NCI-H2029 treated with DMSO at 0.1 percent for 48 hours (cell line): ENCODE data around the gene CTNND2.

ENCODE experiments used
- DNase-seq: peaks from one replicate; lab custom pipeline; 2025; lab: John Stamatoyannopoulos, UW

The CTNND2 gene

GRCh38 chr5:11596185-11596584 is 308.1 kb downstream of the CTNND2 start:
- no peak for DNase-seq

DNA sequence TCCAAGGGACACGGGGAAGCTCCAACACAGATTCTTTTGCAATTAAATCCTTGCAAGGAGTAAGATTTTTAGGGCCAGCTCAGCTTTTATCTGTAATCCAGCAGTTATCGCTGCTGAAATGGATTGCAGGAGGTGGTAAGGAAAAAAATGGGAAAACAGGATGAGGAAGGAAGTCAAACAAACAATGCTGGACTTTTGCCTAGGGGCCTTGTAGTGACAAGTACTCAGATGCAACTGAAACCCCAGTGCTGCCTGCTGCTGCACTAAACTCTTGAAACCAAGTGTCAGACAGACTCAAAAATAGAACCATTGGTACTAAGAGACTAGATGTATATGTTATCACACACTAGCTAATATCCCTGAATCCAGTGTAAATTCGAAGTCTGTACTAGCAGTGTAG is 309.2 kb downstream of the CTNND2 start:
- no peak for DNase-seq

DNA sequence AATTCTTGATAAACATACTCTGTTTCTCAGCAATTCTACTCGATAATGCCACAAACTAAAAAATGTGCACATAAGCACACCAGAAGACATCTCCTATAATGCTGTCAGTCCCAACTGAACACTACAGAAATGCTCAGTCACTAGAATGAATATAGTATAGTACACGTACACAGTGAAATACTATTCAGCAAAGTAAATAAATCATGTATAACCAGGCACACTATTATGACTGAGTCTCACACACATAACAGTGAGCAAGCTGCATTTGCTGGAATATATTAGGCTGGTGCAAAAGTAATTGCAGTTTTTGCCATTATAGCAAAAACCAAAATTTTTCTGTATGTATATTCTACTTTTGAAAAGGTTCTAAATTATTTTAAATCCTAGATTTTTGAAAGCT is 310.2 kb downstream of the CTNND2 start:
- no peak for DNase-seq

GRCh38 chr5:11590475-11590874 is 313.8 kb downstream of the CTNND2 start:
- DNase-seq: no peak

DNA sequence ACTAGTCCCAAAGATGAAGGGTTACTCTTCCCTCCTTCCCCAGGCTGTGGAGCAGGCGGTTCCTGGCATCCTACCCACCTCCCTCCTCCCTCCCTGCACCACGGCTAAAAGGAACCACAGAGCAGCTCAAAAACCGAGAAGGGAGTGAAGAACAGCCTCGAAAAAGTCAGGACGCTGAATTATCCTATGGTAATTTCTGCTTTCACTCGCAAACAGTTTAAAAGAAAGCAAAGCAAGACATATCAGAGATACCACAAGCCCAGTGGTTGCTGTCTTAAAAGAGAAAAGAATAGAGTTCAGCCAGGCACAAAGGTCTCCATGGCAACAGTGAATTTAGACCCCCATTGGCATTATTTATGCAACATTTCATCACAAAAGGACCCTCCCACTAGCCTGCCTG is 315.4 kb downstream of the CTNND2 start:
- no peak for DNase-seq

DNA sequence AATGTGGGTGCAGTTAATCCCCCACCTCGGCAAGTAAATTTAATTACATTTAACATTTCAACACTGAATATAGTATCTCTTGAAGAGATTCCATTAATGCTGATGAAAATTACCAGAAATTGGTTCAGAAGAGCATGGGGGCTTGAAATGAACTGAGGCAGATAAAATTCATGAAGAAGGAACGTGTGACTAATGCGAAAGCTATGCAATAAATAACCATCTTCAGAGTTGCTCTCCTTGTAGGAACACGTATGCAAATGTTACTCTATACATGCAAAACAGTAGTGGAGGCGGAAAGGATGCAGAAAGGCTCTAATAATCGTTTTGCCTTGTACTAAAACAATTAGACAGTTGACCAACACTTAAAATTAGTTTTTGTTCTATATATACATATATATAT is 320.2 kb downstream of the CTNND2 start:
- no peak for DNase-seq

DNA sequence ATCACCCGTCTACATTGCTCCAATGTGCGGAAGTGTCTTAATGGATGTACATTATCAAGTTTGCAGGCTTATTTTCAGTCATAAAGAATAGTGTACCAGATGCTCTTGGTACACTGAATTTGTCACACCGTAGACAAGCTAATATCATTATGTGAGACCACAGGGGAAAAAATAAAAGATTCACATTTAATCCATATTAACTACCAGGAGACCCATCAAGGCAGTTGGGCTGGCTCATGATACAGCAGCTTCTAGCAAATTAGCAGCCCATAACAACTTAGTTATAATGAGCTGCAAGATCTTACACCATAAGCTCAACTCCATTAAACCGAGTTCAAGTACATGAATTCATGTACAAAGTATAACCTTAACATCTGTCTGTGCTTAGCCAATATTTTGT is 324.9 kb downstream of the CTNND2 start:
- DNase-seq: no peak

DNA sequence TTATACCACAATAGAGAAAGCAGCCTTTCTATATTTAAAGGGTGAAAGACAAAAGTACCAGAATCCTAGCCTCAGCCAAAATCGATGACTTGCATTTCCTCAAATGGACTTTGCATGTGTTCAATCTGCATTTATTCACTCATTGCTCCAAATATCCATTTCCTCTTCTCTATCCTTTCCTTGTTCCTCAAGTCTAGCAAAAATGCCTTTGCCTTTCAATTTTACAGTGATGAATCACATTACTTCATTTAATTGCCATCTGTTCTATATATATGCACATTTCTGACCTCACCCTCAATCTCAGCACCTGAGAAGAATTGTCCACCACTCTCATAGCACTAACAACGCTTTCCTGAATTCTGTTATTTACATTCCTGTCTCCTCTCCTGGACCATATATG is 329.5 kb downstream of the CTNND2 start:
- no peak for DNase-seq

DNA sequence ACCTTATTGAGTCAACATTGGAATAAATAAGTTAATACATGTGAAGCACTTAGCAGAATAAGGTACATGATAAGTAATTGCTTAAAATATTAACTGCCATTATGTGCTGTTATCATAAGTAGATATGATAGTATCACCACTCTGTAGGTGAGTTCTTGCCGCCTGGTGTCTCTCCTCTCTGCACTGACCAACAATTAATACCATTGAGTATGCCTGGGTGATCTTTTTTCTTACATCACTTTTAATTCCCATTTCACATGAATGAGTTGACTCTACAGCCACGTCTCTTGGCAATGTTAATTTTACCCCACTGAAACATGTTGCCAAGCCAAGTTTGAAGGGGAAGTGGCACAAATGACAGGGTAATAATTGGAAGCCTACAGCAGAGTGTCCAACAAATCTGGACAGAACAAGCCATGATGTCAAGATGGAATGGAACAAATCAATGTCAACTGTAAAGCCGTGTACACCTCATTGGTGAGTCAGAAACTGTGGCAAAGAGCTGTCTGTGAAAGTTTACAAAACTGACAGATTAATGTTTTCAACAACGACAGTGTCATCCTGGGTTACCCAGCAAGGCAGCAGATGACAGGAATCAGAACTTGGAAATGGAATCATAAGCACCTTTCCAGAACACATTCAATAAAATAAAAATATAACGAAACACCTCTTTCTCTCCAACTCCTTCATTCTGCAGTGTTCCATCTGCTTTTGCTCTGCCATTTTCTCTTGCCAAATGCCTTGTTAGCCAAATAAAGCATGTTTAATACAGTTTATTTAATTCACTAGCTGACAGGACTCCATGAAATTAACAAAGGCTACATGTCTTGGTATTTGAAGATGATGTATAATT is 330.9 kb downstream of the CTNND2 start:
- DNase-seq: no peak

DNA sequence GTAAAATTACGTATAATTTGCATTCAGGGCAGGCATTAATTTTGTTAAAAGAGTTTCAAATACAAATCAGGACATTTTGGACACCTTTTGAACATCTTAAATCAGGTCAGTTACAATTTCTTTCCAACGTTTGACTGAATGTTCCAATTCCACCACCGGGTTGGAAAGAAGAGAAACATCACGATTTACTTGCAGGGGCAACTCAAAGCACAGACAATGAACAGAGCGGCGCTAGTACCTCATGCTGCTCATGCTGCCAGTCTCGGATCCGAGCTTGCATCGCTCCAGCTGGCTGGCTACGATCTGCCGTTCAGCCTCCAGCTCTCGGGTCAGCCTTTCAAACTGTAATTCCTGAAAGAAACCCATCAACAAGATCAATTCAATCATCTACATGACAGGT is 339.5 kb downstream of the CTNND2 start:
- no peak for DNase-seq

GRCh38 chr5:11563822-11564221 is 340.4 kb downstream of the CTNND2 start:
- no peak for DNase-seq

DNA sequence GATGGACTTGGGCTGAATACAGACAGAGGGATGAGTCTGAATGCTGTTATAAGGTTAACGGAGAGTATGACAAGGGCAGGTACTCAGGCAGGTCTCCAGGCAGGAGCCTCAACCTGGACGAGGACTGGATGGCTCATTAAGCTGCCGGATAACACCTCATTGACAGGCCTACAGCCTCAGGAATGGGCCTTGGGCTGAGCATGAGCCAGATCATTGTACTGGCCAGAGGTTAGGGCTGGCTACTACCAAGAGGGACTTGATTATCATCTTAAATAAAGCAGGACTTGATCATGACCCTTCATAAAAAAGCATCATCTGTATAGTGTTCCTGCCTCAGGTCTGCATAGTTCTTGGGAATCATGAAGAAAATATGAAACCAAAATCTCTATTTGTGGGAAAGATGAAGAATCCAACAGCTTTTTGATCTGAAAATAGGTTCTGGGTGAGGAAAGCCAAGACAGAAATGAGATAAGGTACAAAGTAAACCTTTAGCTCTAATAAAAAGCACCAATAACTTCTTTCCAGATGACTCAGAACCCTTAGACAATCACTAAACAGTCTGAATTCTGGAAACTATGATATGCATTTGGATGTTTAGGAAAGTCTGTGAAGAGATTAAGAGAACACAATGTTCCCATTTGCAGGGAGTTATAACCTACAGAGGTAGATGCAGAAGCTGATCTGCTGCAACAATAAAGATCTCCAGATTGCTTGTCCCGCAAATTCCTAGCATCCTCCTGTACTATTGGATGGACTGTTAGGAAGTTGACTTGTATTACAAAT is 343.1 kb downstream of the CTNND2 start:
- no peak for DNase-seq

GRCh38 chr5:11557063-11557462 is 347.2 kb downstream of the CTNND2 start:
- DNase-seq: no peak

DNA sequence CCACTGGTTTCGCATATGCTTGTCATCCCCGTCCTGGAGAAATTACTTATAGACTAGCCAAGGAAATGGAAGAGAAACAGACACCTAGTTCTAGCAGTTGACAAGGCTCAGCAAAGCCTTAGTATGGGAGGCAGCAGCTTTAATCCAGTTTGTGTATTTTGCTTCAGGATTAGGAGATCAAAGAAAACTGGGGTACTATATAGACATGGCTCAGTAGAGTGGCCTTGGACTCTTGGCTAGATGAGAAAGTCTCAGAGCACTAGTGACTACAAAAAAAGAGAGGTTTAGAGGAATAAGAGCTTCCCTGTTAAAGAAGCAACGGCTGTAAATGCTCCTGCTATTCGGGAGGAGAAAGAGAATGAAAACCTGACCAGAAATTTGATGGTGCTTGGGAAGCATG is 349.1 kb downstream of the CTNND2 start:
- no peak for DNase-seq

- DNase-seq: no peak
Measured at GRCh38 chr5:11547730-11548129, 356.5 kb downstream of the CTNND2 start.

GRCh38 chr5:11547140-11547539 is 357.1 kb downstream of the CTNND2 start:
- DNase-seq: no peak

GRCh38 chr5:11540112-11540511 is 364.1 kb downstream of the CTNND2 start:
- no peak for DNase-seq

GRCh38 chr5:11531811-11532555 is 372.3 kb downstream of the CTNND2 start:
- DNase-seq: no peak

- no peak for DNase-seq
Measured at GRCh38 chr5:11528720-11529119, 375.5 kb downstream of the CTNND2 start.

DNA sequence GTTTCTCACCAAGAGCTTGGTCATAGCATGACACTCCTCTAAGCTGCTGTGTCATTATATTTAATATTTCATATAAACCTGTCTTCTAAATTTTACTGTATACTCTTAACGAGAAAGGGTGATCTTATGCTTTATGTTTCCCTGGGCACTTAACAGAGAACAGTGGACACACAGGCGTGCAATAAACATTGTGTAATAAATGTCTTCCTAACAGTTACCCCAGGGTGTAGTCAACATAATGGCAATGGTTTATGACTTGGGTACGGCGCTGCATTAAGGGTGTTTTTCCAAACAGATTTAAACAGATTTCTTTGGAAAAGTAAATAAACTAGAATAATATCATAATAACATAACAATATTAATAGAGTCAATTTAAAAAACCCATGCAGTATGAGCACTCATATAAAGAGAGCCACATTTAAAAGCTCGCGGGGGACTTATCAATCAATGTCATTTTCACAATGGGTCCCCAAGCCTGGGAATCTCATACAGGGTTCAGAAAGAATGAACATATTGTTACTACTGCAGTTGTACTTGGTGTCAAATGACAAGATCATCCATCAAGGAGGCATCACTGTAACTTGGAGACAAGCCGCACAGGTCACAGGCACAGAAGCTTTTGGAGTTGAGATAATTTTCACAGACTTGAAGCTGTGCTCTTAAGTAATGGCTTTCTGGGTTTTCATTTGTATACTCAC is 376.4 kb downstream of the CTNND2 start:
- DNase-seq: no peak

DNA sequence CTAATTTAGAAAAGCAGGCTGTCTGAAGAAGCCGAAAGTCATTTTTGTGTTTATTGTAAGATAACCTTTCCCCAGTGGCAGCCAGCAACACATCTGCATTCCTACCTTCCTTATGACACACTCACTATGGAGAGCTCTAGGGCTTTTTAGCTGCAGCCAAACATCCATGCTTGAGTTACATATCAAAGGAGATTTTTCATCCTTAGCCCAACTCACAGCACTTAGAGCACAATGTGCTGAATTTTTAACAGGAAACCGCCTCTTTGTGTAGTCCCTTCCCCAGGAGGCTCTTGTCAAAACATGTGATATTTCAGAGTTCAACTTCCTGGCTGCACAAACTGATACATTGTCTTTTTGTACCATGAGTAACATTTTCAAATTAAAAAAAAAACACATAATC is 379.2 kb downstream of the CTNND2 start:
- DNase-seq: no peak

DNA sequence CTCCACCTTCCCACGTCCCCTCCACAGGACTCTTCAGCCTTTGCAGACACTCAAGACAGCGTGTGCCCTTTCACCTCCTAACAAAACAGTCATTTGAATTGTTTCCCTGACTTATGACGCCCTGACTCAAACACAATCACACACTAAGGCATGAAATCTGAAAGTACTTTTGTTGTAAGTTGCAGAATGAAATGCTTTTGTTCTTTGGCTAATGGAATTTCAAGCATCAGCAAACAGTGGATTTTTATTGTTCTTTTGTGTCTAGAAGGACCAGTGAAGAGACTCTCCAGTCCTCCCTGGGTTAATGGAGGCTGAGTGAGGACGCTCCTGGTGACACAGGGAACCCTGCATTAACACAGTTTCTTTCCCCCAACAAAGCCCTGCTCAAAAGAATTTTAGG is 380.1 kb downstream of the CTNND2 start:
- no peak for DNase-seq
